Neural progenitor cell (in vitro differentiated cells): ENCODE results near the gene CD101. TPM values are rescaled to one million over a fixed set of nuclear protein-coding genes. Genes with fewer than 3 reads are reported as not detected.

Experiments used
- DNase-seq: peaks from one replicate; pipeline ENCODE4 v3.0.0-alpha.2; 2016; ENCODE audit warnings: low spot score
- H2AFZ ChIP-seq: fragments of 200-600 bp; sonication (generic); replicated peaks from 2 replicates; pipeline ENCODE4 v1.6.1; 2016; ENCODE audit warnings: antibody characterized with exemption
- H3F3A ChIP-seq: fragments of 200-600 bp; sonication (generic); 2 replicates; pipeline ENCODE4 v1.6.1; 2016; ENCODE audit warnings: antibody characterized with exemption, low read depth
- H3K27ac ChIP-seq: fragments of 200-600 bp; sonication (generic); 2 replicates; pipeline ENCODE4 v1.5.1; 2016; ENCODE audit warnings: mild to moderate bottlenecking
- H3K27me3 ChIP-seq: fragments of 200-600 bp; sonication (generic); 2 replicates; pipeline ENCODE4 v1.6.1; 2016; ENCODE audit warnings: mild to moderate bottlenecking, moderate library complexity
- H3K36me3 ChIP-seq: fragments of 200-600 bp; sonication (generic); 2 replicates; pipeline ENCODE4 v1.5.1; 2016
- H3K4me1 ChIP-seq: fragments of 200-600 bp; sonication (generic); 2 replicates; pipeline ENCODE4 v1.6.1; 2016; ENCODE audit warnings: mixed run types
- H3K4me2 ChIP-seq: fragments of 200-600 bp; sonication (generic); 2 replicates; pipeline ENCODE4 v1.6.1; 2016
- H3K4me3 ChIP-seq: fragments of 200-600 bp; sonication (generic); 2 replicates; pipeline ENCODE4 v1.5.1; 2016
- H3K79me2 ChIP-seq: fragments of 200-600 bp; sonication (generic); 2 replicates; pipeline ENCODE4 v1.6.1; 2016; ENCODE audit warnings: low read depth
- H3K9ac ChIP-seq: fragments of 200-600 bp; sonication (generic); 2 replicates; pipeline ENCODE4 v1.6.1; 2016
- H3K9me3 ChIP-seq: fragments of 200-600 bp; sonication (generic); 2 replicates; pipeline ENCODE4 v1.5.1; 2016; ENCODE audit warnings: low read depth
- H4K20me1 ChIP-seq: fragments of 200-600 bp; sonication (generic); 2 replicates; pipeline ENCODE4 v1.6.1; 2016; ENCODE audit warnings: low read depth
- H3K27ac Mint-ChIP-seq: 3 replicates; pipeline ENCODE4 v1.8.0; 2021; ENCODE audit warnings: mixed read lengths
- H3K27me3 Mint-ChIP-seq: 2 replicates; pipeline ENCODE4 v1.8.0; 2022; ENCODE audit warnings: low read depth, mild to moderate bottlenecking, inconsistent platforms, moderate library complexity, mixed read lengths; ENCODE audit not compliant: insufficient read depth
- H3K36me3 Mint-ChIP-seq: 3 replicates; pipeline ENCODE4 v1.8.0; 2021; ENCODE audit warnings: mixed read lengths
- H3K4me1 Mint-ChIP-seq: 3 replicates; pipeline ENCODE4 v1.8.0; 2021; ENCODE audit warnings: mixed read lengths
- H3K4me3 Mint-ChIP-seq: 3 replicates; pipeline ENCODE4 v1.8.0; 2021; ENCODE audit warnings: mild to moderate bottlenecking, moderate library complexity, mixed read lengths
- H3K9me3 Mint-ChIP-seq: 3 replicates; pipeline ENCODE4 v1.8.0; 2020; ENCODE audit warnings: mixed read lengths
- EZH2 ChIP-seq: fragments of 200-600 bp; sonication (generic); IDR thresholded peaks from 2 replicates; pipeline ENCODE4 v1.6.1; 2017; ENCODE audit warnings: antibody characterized with exemption, mild to moderate bottlenecking, moderate library complexity
- EZH2phosphoT487 ChIP-seq: fragments of 200-600 bp; sonication (generic); IDR thresholded peaks from 2 replicates; pipeline ENCODE4 v1.6.1; 2017; ENCODE audit warnings: antibody characterized with exemption
- total RNA-seq: library from RNA; depleted of rRNA; stranded (reverse); fragments of >200 nt; gene quantifications from 2 replicates; pipeline ENCODE4 v1.2.3, GENCODE V29; 2015; ENCODE audit warnings: low replicate concordance
- TF ChIP-seq, protein P1 (sequence below): fragments of 200-600 bp; sonication (generic); IDR thresholded peaks from 2 replicates; pipeline ENCODE4 v1.5.1; 2017; ENCODE audit warnings: antibody characterized with exemption, mild to moderate bottlenecking

Gene CD101
- total RNA-seq, 1 donor from 2014 or later: 0.41 TPM

GRCh38 chr1:116984406-116985160 lies 17.0 kb upstream of the CD101 start:
- Histone ChIP-seq H3K27ac (no peak overlapping the region), H3K36me3 (no peaks in the 10 kb centered on the region), H3K27me3 (no peaks in the 10 kb centered on the region), H2AFZ (no peak overlapping the region), H3K9me3 (no peaks in the 10 kb centered on the region), H3K4me2 (no peak overlapping the region), H4K20me1 (no peaks in the 10 kb centered on the region), H3K4me1 (no peaks in the 10 kb centered on the region), H3F3A (no peaks in the 10 kb centered on the region), H3K79me2 (no peaks in the 10 kb centered on the region), H3K9ac (no peak overlapping the region), H3K4me3 (no peak overlapping the region)
- no peak overlapping the region for H3K4me3 Mint-ChIP-seq
- peaks cover 2% of the 10 kb centered on the region for H3K9me3 Mint-ChIP-seq
- H3K27ac Mint-ChIP-seq: no peak overlapping the region
- TF ChIP-seq EZH2phosphoT487: no peak
- no peak for TF ChIP-seq EZH2
- TF ChIP-seq, protein P1, sequence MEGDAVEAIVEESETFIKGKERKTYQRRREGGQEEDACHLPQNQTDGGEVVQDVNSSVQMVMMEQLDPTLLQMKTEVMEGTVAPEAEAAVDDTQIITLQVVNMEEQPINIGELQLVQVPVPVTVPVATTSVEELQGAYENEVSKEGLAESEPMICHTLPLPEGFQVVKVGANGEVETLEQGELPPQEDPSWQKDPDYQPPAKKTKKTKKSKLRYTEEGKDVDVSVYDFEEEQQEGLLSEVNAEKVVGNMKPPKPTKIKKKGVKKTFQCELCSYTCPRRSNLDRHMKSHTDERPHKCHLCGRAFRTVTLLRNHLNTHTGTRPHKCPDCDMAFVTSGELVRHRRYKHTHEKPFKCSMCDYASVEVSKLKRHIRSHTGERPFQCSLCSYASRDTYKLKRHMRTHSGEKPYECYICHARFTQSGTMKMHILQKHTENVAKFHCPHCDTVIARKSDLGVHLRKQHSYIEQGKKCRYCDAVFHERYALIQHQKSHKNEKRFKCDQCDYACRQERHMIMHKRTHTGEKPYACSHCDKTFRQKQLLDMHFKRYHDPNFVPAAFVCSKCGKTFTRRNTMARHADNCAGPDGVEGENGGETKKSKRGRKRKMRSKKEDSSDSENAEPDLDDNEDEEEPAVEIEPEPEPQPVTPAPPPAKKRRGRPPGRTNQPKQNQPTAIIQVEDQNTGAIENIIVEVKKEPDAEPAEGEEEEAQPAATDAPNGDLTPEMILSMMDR: no peak
- H3K36me3 Mint-ChIP-seq: peaks cover 27% of the 10 kb centered on the region
- peaks cover 2% of the 10 kb centered on the region for H3K27me3 Mint-ChIP-seq
- DNase-seq: no peak
- H3K4me1 Mint-ChIP-seq: peaks cover 14% of the 10 kb centered on the region

DNA sequence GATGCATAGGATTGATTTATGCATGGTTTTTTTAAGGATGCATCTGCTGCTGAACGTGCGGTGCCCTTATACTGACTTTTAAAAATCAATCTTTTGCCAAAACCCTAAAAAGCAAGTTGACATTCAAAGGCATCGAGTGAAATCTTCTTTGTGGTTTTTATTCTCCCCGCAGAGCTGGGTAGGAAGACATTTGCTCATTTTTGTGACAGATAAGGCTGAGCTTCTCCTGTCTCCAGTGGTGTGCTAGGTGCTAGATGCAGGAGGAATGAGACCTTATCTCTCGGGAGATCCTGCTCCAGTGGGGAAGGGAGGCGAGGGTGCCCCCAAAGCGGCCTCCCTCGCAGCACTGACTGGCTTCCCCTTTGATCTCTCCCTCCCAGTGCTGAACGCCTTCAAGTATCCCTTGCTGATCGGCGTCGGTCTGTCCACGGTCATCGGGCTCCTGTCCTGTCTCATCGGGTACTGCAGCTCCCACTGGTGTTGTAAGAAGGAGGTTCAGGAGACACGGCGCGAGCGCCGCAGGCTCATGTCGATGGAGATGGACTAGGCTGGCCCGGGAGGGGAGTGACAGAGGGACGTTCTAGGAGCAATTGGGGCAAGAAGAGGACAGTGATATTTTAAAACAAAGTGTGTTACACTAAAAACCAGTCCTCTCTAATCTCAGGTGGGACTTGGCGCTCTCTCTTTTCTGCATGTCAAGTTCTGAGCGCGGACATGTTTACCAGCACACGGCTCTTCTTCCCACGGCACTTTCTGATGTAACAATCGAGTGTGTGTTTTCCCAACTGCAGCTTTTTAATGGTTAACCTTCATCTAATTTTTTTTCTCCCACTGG lies 14.9 kb upstream of the CD101 start:
- peak; percentile 7 for DNase-seq
- H3K36me3 Mint-ChIP-seq: peaks cover 27% of the 10 kb centered on the region

GRCh38 chr1:116987256-116987555 lies 14.4 kb upstream of the CD101 start:
- no peak overlapping the region for H3K27ac Mint-ChIP-seq

More for the DNA sequence above, 14.9 kb upstream of the CD101 start:
- Histone ChIP-seq H3K27ac (no peak overlapping the region), H3K9ac (no peak overlapping the region), H4K20me1 (no peaks in the 10 kb centered on the region), H3K27me3 (no peaks in the 10 kb centered on the region), H3K4me3 (no peak overlapping the region), H3K36me3 (no peaks in the 10 kb centered on the region), H3K79me2 (no peaks in the 10 kb centered on the region), H3K4me1 (no peaks in the 10 kb centered on the region), H3F3A (no peaks in the 10 kb centered on the region), H3K4me2 (no peak overlapping the region), H2AFZ (no peak overlapping the region), H3K9me3 (no peaks in the 10 kb centered on the region)
- H3K4me1 Mint-ChIP-seq: peaks cover 17% of the 10 kb centered on the region
- peaks cover 1% of the 10 kb centered on the region for H3K9me3 Mint-ChIP-seq
- no peaks in the 10 kb centered on the region for H3K27me3 Mint-ChIP-seq
- H3K4me3 Mint-ChIP-seq: no peak overlapping the region
- TF ChIP-seq EZH2 (no peak), EZH2phosphoT487 (no peak)
- TF ChIP-seq, protein P1: no peak
- H3K27ac Mint-ChIP-seq: no peak overlapping the region

More at GRCh38 chr1:116987256-116987555, 14.4 kb upstream of the CD101 start:
- no peaks in the 10 kb centered on the region for H3F3A ChIP-seq
- H3K9me3 ChIP-seq: no peaks in the 10 kb centered on the region
- Mint-ChIP-seq H3K9me3 (peaks cover 2% of the 10 kb centered on the region), H3K4me1 (peaks cover 17% of the 10 kb centered on the region), H3K4me3 (no peak overlapping the region), H3K27me3 (no peaks in the 10 kb centered on the region), H3K36me3 (peaks cover 29% of the 10 kb centered on the region)
- H3K9ac ChIP-seq: no peak overlapping the region
- H3K36me3 ChIP-seq: no peaks in the 10 kb centered on the region
- H3K4me1 ChIP-seq: no peaks in the 10 kb centered on the region
- no peaks in the 10 kb centered on the region for H3K79me2 ChIP-seq
- H3K27ac ChIP-seq: no peak overlapping the region
- DNase-seq: no peak
- no peaks in the 10 kb centered on the region for H3K27me3 ChIP-seq
- TF ChIP-seq, protein P1: no peak
- no peak for TF ChIP-seq EZH2
- TF ChIP-seq EZH2phosphoT487: no peak
- no peak overlapping the region for H3K4me2 ChIP-seq
- H2AFZ ChIP-seq: no peak overlapping the region
- no peaks in the 10 kb centered on the region for H4K20me1 ChIP-seq
- H3K4me3 ChIP-seq: no peak overlapping the region
